ENCODE results near the gene TOMM34. TPM values are rescaled to one million over a fixed set of nuclear protein-coding genes. Genes with fewer than 3 reads are reported as not detected.
A peak's percentile ranks its signal among the peaks of the same experiment; 100 is the strongest.

Gene TOMM34
- 52.9 and 58.0 TPM in 2 replicates for total RNA-seq (2014; rRNA removed; shearing (Covaris generic))
- polyA plus RNA-seq (2014; cell fraction: nucleus; rRNA removed), result 41.4 and 41.7 TPM in 2 replicates

DNA sequence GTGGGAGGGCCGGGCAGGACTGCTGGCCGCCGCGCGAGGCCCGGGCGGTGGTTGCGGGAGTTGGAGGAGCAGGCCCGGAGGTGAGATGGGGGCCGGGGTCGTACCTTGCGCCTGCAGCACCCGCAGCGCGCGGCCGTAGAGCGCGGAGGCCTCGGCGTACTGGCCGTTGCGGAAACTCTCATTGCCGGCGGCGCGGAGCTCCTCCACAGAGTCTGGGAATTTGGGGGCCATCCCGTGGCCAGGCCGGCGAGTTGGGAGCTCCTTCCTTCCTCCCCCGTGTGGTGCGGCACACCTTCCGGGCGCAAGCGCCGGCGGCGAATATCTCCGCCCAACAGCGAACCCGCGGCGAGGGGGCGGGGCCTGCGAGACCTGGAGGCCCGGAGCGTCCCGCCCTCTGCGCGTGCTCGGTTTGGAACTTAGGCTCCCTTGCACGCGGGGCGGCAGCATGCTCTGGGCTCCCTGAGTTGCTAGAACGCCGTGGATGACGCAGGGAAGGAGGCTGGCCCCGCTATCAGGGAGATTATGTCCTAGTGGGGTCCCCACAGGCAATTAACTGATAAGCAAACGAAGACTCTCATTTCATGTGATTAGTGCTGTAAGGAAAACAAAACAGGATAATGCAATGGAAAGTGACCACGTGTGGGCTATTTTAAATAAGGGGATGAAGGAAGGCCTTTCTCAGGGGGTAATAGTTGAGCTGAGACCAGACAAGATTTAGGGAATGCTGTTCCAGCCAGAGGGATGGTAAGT, at the start of gene TOMM34:
TOMM34 (minus strand) TSS at position 295 of the 750 bp plus-strand sequence; CDS start at position 231, 64 bp downstream.
- DNase-seq (ENCODE audit: extremely low read depth, low read depth), result peak; percentile 91

DNA sequence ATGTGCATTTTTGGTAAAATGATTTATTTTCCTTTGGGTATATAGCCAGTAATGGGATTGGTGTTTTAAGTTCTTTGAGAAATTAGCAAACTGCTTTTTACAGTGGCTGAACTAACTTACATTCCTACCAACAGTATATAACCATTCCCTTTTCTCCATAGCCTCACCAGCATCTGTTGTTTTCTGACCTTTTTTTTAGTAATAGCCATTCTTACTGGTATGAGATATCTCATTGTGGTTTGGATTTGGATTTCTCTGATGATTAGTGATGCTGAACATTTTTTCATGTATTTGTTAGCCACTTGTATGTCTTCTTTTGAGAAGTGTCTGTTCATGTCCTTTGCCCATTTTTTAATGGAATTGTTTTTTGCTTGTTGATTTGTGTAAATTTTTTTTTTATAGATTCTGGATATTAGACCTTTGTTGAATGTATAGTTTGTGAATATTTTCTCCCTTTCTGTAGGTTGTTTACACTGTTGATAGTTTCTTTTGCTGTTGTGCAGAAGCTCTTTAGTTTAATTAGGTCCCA, 48.4 kb upstream of the TOMM34 start:
- no peak for DNase-seq (ENCODE audit: extremely low read depth, low read depth)

DNA sequence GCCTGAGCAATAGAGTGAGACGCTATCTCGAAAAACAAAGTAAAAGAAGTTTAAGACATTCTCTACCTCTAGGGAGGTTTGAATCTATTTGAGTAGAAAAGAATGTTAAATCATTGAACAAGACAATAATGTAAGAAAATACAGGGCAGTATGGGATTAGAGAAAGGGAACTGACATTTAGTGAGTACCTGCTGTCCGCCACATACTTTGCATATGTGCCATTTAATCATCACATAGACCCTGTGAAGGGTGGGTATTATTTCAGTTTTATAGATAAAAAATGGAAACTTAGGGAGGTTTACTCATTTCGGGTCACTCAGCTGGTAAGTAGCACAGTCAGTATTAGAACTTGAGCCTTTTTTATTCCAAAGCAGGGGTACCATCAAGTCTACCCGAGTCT, 37.5 kb upstream of the TOMM34 start:
- no peak for DNase-seq (ENCODE audit: extremely low read depth, low read depth)

- DNase-seq (ENCODE audit: extremely low read depth, low read depth), result no peak
These were observed 37.0 kb upstream of the TOMM34 start for GRCh38 chr20:44997171-44997570.

GRCh38 chr20:44993343-44993742, 33.1 kb upstream of the TOMM34 start:
- peak; percentile 45 for DNase-seq (ENCODE audit: extremely low read depth, low read depth)

DNA sequence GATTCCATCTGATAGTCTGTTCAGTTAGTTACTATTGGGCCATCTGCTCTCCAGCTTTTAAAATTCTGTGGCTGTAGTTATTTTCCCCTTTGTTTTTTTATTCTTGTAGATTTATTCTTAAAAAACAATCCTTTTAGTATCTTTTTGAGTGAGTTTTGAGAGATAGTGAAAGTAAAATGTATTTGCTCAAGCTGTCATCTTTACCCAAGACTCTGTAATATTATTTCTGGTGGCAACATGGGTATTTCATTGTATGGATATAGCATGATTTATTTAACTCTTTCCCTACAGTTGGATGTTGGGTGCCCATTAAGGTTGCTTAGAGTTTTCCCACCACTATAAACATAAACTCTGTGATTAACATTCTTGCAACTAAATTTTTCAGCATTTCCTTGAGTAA, 30.8 kb upstream of the TOMM34 start:
- DNase-seq (ENCODE audit: extremely low read depth, low read depth), result no peak

- no peak for DNase-seq (ENCODE audit: extremely low read depth, low read depth)
These were observed 30.2 kb upstream of the TOMM34 start for GRCh38 chr20:44990425-44990824.

DNA sequence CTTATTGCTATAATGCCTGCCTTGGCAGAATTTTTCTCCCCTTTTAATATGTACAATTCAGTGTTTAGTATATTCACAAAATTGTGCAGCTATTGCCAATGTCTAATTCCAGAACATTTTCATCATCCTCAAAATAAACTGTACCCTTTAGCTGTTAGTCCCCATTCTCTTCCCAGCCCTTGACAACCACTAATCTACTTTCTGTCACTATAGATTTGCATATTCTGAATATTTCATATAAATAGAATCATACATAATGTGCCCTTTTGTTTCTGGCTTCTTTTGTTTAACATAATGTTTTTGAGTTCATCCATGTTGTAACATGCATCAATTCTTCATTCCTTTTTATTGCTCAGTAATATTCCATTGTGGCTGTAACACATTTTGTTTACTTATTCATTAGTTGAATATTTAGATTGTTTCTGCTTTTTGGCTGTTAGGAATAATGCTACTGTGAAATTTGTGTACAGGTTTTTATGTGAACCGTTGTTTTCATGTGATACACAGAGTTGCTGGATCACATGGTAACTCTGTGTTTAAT, 28.5 kb upstream of the TOMM34 start:
- DNase-seq (ENCODE audit: extremely low read depth, low read depth), result no peak

DNA sequence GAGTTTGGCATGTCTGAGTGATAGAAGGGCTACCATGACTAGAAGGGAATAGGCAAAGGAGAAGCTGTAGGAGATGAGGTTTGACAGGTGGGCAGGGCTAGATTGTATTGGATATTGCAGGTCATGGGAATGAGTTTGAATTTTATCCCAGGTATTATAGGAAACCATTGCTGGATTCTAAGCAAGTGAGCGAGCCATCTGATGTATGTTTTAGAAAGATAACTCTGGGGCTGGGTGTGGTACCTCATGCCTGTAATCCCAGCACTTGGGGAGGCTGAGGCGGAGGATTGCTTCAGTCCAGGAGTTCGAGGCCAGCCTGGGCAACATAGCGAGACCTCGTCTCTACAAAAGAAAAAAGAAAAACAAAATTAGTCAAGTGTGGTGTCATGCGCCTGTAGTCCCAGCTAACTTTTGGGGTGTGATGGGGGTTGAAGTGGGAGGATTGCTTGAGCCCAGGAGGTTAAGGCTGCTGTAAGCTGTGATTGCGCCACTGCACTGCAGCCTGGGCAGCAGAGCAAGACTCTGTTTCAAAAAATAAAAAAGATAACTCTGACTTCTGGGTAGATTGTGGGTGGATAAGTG, 23.0 kb upstream of the TOMM34 start:
- DNase-seq (ENCODE audit: extremely low read depth, low read depth), result no peak

DNA sequence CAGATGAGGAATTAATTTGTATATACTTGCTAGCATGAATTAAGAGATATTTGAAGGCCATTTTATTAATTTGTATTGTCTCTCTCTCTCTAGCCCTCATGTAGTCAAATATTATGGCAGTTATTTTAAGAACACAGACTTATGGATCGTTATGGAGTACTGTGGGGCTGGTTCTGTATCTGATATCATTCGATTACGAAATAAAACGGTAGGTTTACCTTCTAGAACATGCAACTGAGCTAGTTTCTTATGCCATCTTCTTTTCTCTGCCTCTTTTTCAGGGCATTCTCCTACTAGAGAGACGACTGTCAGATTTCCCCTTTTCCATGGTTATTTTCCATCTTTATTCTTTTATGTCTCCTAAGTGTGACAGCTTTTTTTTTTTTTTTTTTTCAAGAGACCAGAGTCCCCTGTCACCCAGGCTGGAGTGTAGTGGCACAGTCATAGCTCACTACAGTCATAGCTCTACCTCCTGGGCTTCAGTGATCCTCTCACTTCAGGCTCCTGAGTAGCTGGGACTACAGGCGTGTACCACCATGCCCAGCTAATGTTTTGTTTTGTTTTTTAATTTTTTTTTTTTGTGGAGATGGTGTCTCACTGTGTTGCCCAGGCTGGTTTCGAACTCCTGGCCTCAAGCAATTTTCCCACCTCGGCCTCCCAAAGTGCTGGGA, 21.7 kb upstream of the TOMM34 start:
- no peak for DNase-seq (ENCODE audit: extremely low read depth, low read depth)

DNA sequence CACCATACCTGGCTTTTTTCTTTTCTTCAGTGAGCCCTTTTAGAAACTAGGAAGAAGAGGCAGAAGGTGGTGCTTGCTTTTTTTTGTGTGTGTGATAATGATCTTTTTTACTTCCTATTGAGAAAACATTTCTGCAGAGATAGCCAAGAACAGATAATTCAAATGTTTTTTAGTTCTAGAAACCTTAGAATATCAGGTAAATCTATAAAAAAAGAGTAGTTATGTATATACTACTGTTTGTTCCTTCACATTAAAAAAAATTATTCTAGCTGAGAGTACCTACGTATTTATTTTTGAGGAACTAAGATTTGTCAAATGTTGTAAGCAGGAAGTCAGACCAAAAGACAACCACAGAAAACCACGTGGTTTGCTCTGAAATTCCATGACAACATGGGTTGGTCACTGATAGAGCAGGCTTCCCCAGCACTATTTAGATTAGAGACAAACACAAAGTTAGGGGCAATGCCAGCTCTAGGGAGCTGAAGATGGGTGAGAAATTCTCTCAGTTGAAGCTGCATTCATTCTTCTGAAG, 19.0 kb upstream of the TOMM34 start:
- DNase-seq (ENCODE audit: extremely low read depth, low read depth), result no peak

DNA sequence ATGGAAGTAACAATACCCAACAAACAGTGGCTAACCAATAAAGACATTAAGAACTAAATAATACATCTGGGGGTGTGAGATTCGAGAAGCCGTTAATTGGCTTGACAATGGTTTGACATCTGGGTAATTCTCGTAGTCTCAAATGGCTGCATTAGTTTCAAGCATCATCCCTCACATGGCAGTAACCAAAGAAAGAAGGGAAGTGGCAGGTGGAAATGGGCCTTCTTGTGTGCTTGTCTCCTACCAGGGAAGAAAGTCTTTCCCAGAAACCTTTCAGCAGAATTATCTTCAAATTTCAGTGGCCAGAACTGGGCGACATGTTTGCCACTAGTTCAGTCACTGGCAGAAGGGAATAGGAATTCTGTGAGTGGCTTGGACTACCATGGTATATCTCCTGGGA, 16.5 kb upstream of the TOMM34 start:
- no peak for DNase-seq (ENCODE audit: extremely low read depth, low read depth)

DNA sequence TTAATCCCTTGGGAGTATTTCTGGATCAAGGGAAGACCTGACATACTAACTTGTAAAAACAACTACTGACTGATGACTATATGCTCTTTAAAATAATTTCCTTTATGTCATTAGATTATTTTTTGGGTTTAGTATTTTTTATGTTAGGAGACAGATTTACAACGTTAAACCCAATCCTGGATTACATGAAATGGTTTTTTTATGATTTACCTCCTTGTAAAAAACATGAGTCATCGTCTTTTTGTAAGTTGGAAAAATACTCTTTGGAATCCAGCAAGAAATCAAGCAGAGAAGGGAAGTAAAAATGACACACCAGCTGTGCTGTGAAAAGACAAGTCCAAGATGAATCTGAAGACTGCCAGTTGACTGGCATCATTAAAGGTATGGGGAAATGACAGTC, 12.9 kb upstream of the TOMM34 start:
- no peak for DNase-seq (ENCODE audit: extremely low read depth, low read depth)

DNA sequence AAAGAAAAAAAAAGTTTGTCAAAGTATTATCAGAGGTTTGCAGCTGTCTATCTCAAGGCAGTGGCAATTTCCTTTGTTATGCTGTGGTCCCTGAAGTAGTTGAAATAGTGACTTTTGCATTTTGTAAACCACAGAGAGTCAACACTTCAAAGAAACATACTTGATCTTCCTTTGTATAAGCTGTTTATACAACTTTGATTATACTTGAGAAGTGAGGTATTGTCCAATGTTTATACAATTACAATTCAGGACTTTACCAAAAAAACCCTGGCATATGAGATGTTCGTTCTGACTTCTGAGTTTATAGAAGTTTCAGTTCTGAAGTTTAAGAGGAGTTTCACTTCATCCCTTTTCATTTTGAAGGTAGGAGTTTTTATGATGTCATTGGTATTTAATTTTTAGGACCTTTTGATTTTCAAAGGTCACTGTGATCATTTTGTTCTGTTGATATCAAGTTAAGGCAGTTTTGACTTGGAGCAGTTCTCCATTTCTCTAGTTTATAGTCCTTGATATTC, 10.1 kb upstream of the TOMM34 start:
- no peak for DNase-seq (ENCODE audit: extremely low read depth, low read depth)

- no peak for DNase-seq (ENCODE audit: extremely low read depth, low read depth)
These were observed 9.2 kb upstream of the TOMM34 start for GRCh38 chr20:44969300-44969894.

GRCh38 chr20:44967207-44967807, 7.1 kb upstream of the TOMM34 start:
- no peak for DNase-seq (ENCODE audit: extremely low read depth, low read depth)

DNA sequence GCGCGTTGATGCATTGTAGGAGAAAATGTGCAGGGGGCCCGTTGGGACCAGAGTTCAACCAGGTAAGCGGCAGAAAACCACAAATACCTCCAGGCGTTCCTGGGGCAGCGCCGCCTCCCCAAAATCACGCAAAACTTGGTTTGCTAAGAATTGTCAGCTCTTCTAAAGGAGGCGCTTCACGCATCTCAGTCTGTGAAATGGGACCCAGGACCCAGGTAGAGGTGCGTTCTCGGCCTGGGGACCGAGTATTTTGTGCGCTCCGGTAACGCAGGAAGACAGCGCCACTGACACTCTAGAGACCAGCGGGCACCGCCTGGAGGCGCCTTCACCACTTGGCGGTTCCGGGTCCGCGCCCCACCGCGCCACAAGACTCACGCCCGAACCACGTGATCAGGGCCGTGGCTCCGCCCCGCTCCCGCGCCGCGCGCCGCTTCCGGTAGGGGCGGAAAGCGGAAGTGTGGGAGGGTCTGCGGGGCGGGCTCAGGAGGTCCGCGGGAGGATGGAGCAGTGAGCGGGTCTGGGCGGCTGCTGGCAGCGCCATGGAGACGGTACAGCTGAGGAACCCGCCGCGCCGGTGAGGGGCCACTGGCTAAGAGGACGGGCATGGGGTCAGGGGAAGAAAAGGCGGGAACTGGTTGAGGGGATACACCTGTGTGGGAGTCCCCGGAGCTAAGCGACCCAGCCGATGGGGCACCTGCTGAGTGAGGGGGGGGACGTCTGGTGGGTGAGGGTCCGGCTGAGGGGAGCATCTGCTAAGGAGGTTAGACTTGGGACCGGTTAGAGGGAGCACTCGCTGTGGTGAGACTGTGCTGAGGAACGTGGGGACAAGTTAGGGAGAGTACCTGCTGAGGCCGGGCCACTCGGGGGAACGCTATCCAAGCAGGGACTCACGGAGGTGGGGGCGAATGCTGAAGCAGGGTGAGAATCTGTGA, 6.1 kb upstream of the TOMM34 start, which contains the start of gene STK4:
STK4 (plus strand) TSS at position 483 of the 932 bp plus-strand sequence; CDS start at position 540, 57 bp downstream.
- peak; percentile 91 for DNase-seq (ENCODE audit: extremely low read depth, low read depth)

GRCh38 chr20:44965651-44966029, 5.4 kb upstream of the TOMM34 start:
- no peak for DNase-seq (ENCODE audit: extremely low read depth, low read depth)
